B cell (primary cell): ENCODE results near the gene KLF12. TPM values are rescaled to one million over a fixed set of nuclear protein-coding genes. Genes with fewer than 3 reads are reported as not detected.

ENCODE experiments used
- ATAC-seq: fragments of 200-7000 bp; cut with Tn5 transposase; one replicate; pipeline ENCODE4 v1.10.0; 2021; ENCODE audit warnings: low read depth, mild to moderate bottlenecking, moderate number of reproducible peaks, moderate library complexity
- CTCF ChIA-PET: fragments of 350-600 bp; sonication (Branson Sonifier 250); formaldehyde crosslinking; loops from one replicate; lab custom pipeline; 2021; ENCODE audit warnings: antibody characterized with exemption, inconsistent platforms; lab: Charles Lee
- POLR2A ChIA-PET: fragments of 350-600 bp; sonication (Branson Sonifier 250); formaldehyde crosslinking; loops from one replicate; lab custom pipeline; 2021; ENCODE audit warnings: antibody characterized with exemption; lab: Charles Lee
- DNase-seq: peaks from one replicate; pipeline ENCODE4 v3.0.0; 2013
- H2AFZ ChIP-seq: 2 replicates; pipeline ENCODE4 v1.6.1; 2012; ENCODE audit warnings: mild to moderate bottlenecking, low read depth, low read length; ENCODE audit not compliant: insufficient read depth, poor library complexity, severe bottlenecking
- H3K27ac ChIP-seq, 2 donors: 1 replicate in 1 of 2; 2 replicates in 1 of 2; pipeline ENCODE4 v1.5.1; 2012 to 2013; ENCODE audit warnings: low read length in 2 of 2, mild to moderate bottlenecking in 2 of 2, moderate library complexity in 1 of 2
- H3K27me3 ChIP-seq, 4 experiments: fragments of 200-600 bp in 1 of 4; sonication (generic) in 1 of 4; replicated peaks in 1 of 4; 1 replicate in 2 of 4; 2 replicates in 2 of 4; pipeline versions ENCODE4 v1.6.1 to v1.7.0; 2013 to 2016; ENCODE audit warnings: low read length in 3 of 4, mild to moderate bottlenecking in 2 of 4, mixed read lengths in 1 of 4, moderate library complexity in 1 of 4; ENCODE audit not compliant: insufficient read depth in 4 of 4, control insufficient read depth in 3 of 4; ENCODE audit errors: control extremely low read depth in 1 of 4
- H3K36me3 ChIP-seq, 2 experiments: replicated peaks in 1 of 2; 1 replicate in 1 of 2; 2 replicates in 1 of 2; pipeline versions ENCODE4 v1.6.1 to v1.7.1; 2013; ENCODE audit warnings: low read length in 1 of 2; ENCODE audit not compliant: insufficient read depth in 2 of 2, control insufficient read depth in 1 of 2; ENCODE audit errors: control extremely low read depth in 1 of 2, extremely low read depth in 1 of 2
- H3K4me1 ChIP-seq, 2 donors: fragments of 200-600 bp in 1 of 2; sonication (generic) in 1 of 2; 1 replicate in 1 of 2; 2 replicates in 1 of 2; pipeline versions ENCODE4 v1.5.1 to v1.6.1; 2013 to 2017; ENCODE audit warnings: low read length in 2 of 2; ENCODE audit not compliant: control insufficient read depth in 2 of 2, insufficient read depth in 2 of 2
- H3K4me2 ChIP-seq: replicated peaks from 2 replicates; pipeline ENCODE3; 2012; ENCODE audit warnings: mild to moderate bottlenecking, low read depth, low read length; ENCODE audit not compliant: poor library complexity, severe bottlenecking
- H3K4me3 ChIP-seq, 5 experiments: fragments of 200-600 bp in 1 of 5; sonication (generic) in 1 of 5; 1 replicate in 3 of 5; 2 replicates in 2 of 5; pipeline versions ENCODE4 v1.5.1 to v1.7.0; 2011 to 2016; ENCODE audit warnings: low read length in 4 of 5, mild to moderate bottlenecking in 4 of 5, low read depth in 2 of 5, control low read depth in 1 of 5, moderate library complexity in 1 of 5; ENCODE audit not compliant: insufficient read depth in 1 of 5; ENCODE audit errors: control extremely low read depth in 1 of 5, extremely low read depth in 1 of 5
- H3K79me2 ChIP-seq: fragments of 200-600 bp; sonication (generic); one replicate; pipeline ENCODE4 v1.6.0; 2016; ENCODE audit warnings: low read length; ENCODE audit not compliant: control insufficient read depth, insufficient read depth
- H3K9ac ChIP-seq: fragments of 200-600 bp; sonication (generic); 2 replicates; pipeline ENCODE4 v1.6.1; 2017; ENCODE audit warnings: mild to moderate bottlenecking, low read length, moderate library complexity
- H3K9me3 ChIP-seq, 3 donors: one replicate each; pipeline versions ENCODE4 v1.6.1 to v1.7.1; 2013; ENCODE audit warnings: low read length in 2 of 3; ENCODE audit not compliant: control insufficient read depth in 2 of 3, insufficient read depth in 1 of 3; ENCODE audit errors: control extremely low read depth in 1 of 3
- H4K20me1 ChIP-seq: 2 replicates; pipeline ENCODE4 v1.6.0; 2012; ENCODE audit warnings: mild to moderate bottlenecking, low read length; ENCODE audit not compliant: insufficient read depth, control insufficient read depth, poor library complexity, severe bottlenecking
- H3K27ac Mint-ChIP-seq: one replicate; pipeline ENCODE4 v1.8.0; 2021; ENCODE audit warnings: mixed read lengths
- H3K27me3 Mint-ChIP-seq: one replicate; pipeline ENCODE4 v1.8.0; 2021; ENCODE audit warnings: mixed read lengths
- H3K4me1 Mint-ChIP-seq: one replicate; pipeline ENCODE4 v1.8.0; 2021; ENCODE audit warnings: mixed read lengths
- H3K4me3 Mint-ChIP-seq: one replicate; pipeline ENCODE4 v1.8.0; 2021; ENCODE audit warnings: mixed read lengths
- H3K9me3 Mint-ChIP-seq: one replicate; pipeline ENCODE4 v1.8.0; 2022; ENCODE audit warnings: mixed read lengths; ENCODE audit not compliant: insufficient read depth
- CTCF ChIP-seq: fragments of 200-600 bp; IDR thresholded peaks from one replicate; pipeline ENCODE4 v1.8.0; 2022; ENCODE audit warnings: antibody characterized with exemption, mild to moderate bottlenecking
- EZH2 ChIP-seq: IDR thresholded peaks from 2 replicates; pipeline ENCODE4 v1.6.1; 2012; ENCODE audit warnings: borderline replicate concordance, low read depth, mild to moderate bottlenecking, moderate library complexity, low read length; ENCODE audit not compliant: insufficient read depth, poor library complexity, severe bottlenecking
- WGBS: methylation state at CpG from one replicate; pipeline ENCODE4 v1.1.5; 2013; ENCODE audit warnings: missing lambda C conversion rate; ENCODE audit not compliant: insufficient coverage; 5-methylcytosine and 5-hydroxymethylcytosine counted together
- intact Hi-C: fragments of 100-400 bp; cut with micrococcal nuclease; formaldehyde crosslinking; loops from one replicate; pipeline ENCODE4 v1.10.0; 2022
- polyA plus RNA-seq: library from polyadenylated mRNA; depleted of rRNA; stranded (reverse); fragments of >200 nt; gene quantifications from 2 replicates; pipeline ENCODE4 v1.2.3, GENCODE V29; 2012
- total RNA-seq, 2 donors: library from RNA; stranded (reverse); fragments of 120-200 nt in 1 of 2; gene quantifications; 1 replicate in 1 of 2; 2 replicates in 1 of 2; pipeline versions ENCODE4 v1.2.3 to v1.2.4, GENCODE V29; 2013 to 2022

Gene KLF12
- total and polyA plus RNA-seq, 2 donors (not counting 1 experiment from before 2014, with no cell fraction given) = 6.7 to 55.7 TPM

GRCh38 chr13:74174810-74175209 lies 40.6 kb upstream of the KLF12 start:
- Mint-ChIP-seq H3K4me3 (no peak overlapping the region), H3K27ac (no peak overlapping the region), H3K27me3 (peaks cover 9% of the 10 kb centered on the region), H3K4me1 (no peaks in the 10 kb centered on the region), H3K9me3 (no peaks in the 10 kb centered on the region)
- Histone ChIP-seq H3K9me3 (no peaks in the 10 kb centered on the region), H3K4me3 (no peak overlapping the region), H2AFZ (no peak overlapping the region), H3K79me2 (no peaks in the 10 kb centered on the region), H3K4me1 (no peaks in the 10 kb centered on the region), H3K4me2 (no peak overlapping the region), H3K27me3 (peaks cover 0 to 2% (median 0%) of the 10 kb centered on the region in 4 experiments), H3K9ac (no peak overlapping the region), H3K36me3 (no peaks in the 10 kb centered on the region), H3K27ac (no peak overlapping the region), H4K20me1 (no peaks in the 10 kb centered on the region)
- ChIA-PET CTCF (no interaction called here), POLR2A (no interaction called here)
- ATAC-seq (no peak), DNase-seq (no peak)
- TF ChIP-seq CTCF (no peak), EZH2 (no peak)
- 0% methylated on average over 1 of the region's 2 CpGs for WGBS
- intact Hi-C loops = no loop called here

GRCh38 chr13:74173822-74174221 lies 39.6 kb upstream of the KLF12 start:
- intact Hi-C loops = no loop called here
- WGBS = 87% methylated on average over 3 of the region's 3 CpGs
- ChIA-PET CTCF (no interaction called here), POLR2A (no interaction called here)
- no peak overlapping the region for H3K27ac ChIP-seq
- H3K9me3 ChIP-seq = no peaks in the 10 kb centered on the region
- H3K79me2 ChIP-seq = no peaks in the 10 kb centered on the region
- Mint-ChIP-seq H3K27ac (no peak overlapping the region), H3K4me3 (no peak overlapping the region), H3K27me3 (peaks cover 14% of the 10 kb centered on the region), H3K9me3 (no peaks in the 10 kb centered on the region), H3K4me1 (no peaks in the 10 kb centered on the region)
- H4K20me1 ChIP-seq = no peaks in the 10 kb centered on the region
- H2AFZ ChIP-seq = no peak overlapping the region
- DNase-seq = no peak
- TF ChIP-seq EZH2 = no peak
- TF ChIP-seq CTCF = no peak
- H3K27me3 ChIP-seq = peaks cover 0 to 2% (median 0%) of the 10 kb centered on the region in 4 experiments
- no peak overlapping the region for H3K4me2 ChIP-seq
- no peaks in the 10 kb centered on the region for H3K4me1 ChIP-seq
- no peak overlapping the region for H3K4me3 ChIP-seq
- H3K36me3 ChIP-seq = no peaks in the 10 kb centered on the region
- ATAC-seq = no peak
- no peak overlapping the region for H3K9ac ChIP-seq
